GM15510 (cell line): ENCODE results near the gene TAF1A.

Experiments
- POLR2A ChIP-seq: IDR thresholded peaks from 3 replicates; pipeline ENCODE4 v1.6.1; 2011; ENCODE audit warnings: borderline replicate concordance; ENCODE audit not compliant: insufficient read length; ENCODE audit errors: extremely low read depth

Gene TAF1A

DNA sequence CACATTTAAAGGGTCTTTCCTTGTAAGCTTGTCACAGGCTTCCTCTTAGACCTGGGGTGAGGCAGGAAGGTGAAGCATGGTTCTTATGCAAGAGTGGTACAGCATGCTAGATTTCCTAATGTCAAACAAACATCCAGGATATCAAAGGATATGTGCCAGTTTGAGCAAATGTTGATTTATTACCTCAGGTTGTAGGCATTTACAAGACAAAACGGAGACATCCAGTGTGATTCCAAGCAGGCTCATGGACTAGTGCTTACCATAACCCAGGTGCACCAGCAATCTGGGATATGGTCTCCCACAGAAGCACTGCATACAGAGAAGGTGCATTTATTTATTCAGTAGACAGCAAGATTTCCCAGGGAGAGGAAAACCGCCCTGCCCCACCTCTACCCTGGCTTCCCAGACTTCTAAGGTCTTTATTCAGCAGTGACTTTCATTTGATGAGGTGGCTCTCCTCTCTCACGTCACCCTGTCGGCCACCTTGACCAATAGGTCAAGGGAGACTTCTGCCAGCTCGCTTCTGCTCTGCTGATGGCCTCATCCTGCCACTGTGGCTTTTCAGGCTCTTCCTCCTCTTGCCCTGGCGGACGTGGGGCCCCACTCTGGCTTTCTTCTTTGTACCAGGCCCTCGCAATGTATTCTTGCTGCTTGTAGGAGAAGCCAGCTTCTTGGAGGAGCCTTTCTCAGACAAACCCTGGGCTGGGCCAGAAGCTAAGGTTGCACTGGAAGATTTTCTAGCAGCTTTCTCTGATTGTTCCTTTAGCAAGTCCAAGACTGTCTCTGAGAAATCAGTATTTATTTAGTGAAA is 67.4 kb downstream of the TAF1A start:
- no peak for TF ChIP-seq POLR2A

DNA sequence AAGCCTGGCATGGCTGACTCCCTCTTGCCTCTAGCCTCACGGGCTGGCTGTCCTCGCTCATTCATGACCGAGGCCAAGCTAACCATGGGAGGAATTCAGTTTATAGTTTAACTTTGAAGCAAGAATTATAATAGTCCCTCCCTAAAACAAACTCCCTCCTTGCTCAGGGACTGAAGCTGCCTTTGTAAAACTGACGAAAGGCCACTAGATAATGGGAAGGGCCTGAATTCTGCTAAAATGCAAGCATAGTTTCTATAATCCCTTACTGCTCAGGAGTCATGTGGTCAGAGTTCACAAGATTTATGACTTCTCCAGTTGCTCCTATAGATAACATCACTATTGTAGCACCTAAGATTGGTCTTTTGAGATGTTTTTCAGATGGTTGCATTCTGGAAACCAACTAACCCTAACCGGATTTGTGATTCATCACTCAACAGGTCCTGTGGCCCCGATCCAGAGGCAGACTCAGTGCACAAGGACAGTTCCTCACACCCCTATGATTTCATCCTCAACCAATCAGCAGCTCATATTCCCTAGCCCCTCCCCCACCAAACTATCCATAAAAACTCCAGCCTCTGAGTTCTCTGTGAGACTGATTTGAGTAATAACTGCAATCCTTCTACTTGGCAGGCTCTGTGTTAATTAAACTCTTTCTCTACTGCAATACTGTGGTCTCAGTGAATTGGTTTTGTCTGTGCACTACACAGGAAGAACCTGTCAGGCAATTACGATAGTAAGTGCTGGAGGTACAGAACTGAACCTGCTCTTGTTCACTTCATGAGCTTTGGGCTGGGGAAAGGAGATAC is 68.2 kb downstream of the TAF1A start:
- TF ChIP-seq POLR2A = no peak
